GM19193 (cell line): ENCODE data around the gene DNASE1L3.

Experiments used
- POLR2A ChIP-seq: IDR thresholded peaks from 4 replicates; pipeline ENCODE4 v1.6.1; 2011; ENCODE audit not compliant: insufficient read depth, insufficient read length; ENCODE audit errors: extremely low read depth

Gene DNASE1L3

GRCh38 chr3:58190291-58190690 is 20.5 kb downstream of the DNASE1L3 start:
- no peak for TF ChIP-seq POLR2A

GRCh38 chr3:58189691-58190090 is 21.1 kb downstream of the DNASE1L3 start:
- TF ChIP-seq POLR2A, result no peak

- TF ChIP-seq POLR2A, result no peak
These were observed 21.8 kb downstream of the DNASE1L3 start for GRCh38 chr3:58188921-58189451.

GRCh38 chr3:58188173-58188564 is 22.6 kb downstream of the DNASE1L3 start:
- TF ChIP-seq POLR2A, result no peak

- no peak for TF ChIP-seq POLR2A
These were observed 25.8 kb downstream of the DNASE1L3 start for GRCh38 chr3:58184982-58185360.

GRCh38 chr3:58184309-58184981 is 26.3 kb downstream of the DNASE1L3 start:
- TF ChIP-seq POLR2A, result no peak

GRCh38 chr3:58183891-58184290 is 26.9 kb downstream of the DNASE1L3 start:
- no peak for TF ChIP-seq POLR2A

- TF ChIP-seq POLR2A, result no peak
These were observed 27.6 kb downstream of the DNASE1L3 start for GRCh38 chr3:58183221-58183620.

GRCh38 chr3:58180940-58181587 is 29.7 kb downstream of the DNASE1L3 start:
- no peak for TF ChIP-seq POLR2A

- TF ChIP-seq POLR2A, result no peak
These were observed 30.5 kb downstream of the DNASE1L3 start for GRCh38 chr3:58180099-58180880.

- TF ChIP-seq POLR2A, result no peak
These were observed 31.3 kb downstream of the DNASE1L3 start for GRCh38 chr3:58179235-58180098.

- no peak for TF ChIP-seq POLR2A
These were observed 32.1 kb downstream of the DNASE1L3 start for GRCh38 chr3:58178528-58179234.

- no peak for TF ChIP-seq POLR2A
These were observed 32.8 kb downstream of the DNASE1L3 start for GRCh38 chr3:58177747-58178527.
